GF-D8 (cell line): Measurements from ENCODE around the gene MGRN1.

Experiments
- DNase-seq: peaks from one replicate; lab custom pipeline; 2025; lab: John Stamatoyannopoulos, UW

Gene MGRN1

GRCh38 chr16:4687946-4688673, 63.5 kb downstream of the MGRN1 start:
- DNase-seq = no peak

- no peak for DNase-seq
These were observed 64.0 kb downstream of the MGRN1 start for GRCh38 chr16:4688674-4689045.

- no peak for DNase-seq
These were observed 64.6 kb downstream of the MGRN1 start for GRCh38 chr16:4689091-4689671.

- DNase-seq = no peak
These were observed 65.5 kb downstream of the MGRN1 start for GRCh38 chr16:4689864-4690704.

GRCh38 chr16:4690946-4691665, 66.5 kb downstream of the MGRN1 start:
- DNase-seq = peak; percentile 66

GRCh38 chr16:4691666-4692412, 67.2 kb downstream of the MGRN1 start:
- no peak for DNase-seq

- no peak for DNase-seq
These were observed 68.1 kb downstream of the MGRN1 start for GRCh38 chr16:4692460-4693295.

GRCh38 chr16:4693296-4693955, 68.8 kb downstream of the MGRN1 start, which contains the start of gene NUDT16L1:
Gene NUDT16L1 (plus strand): TSS chr16:4693562. CDS start chr16:4693727, 165 bp downstream.
- DNase-seq = peak; percentile 83

GRCh38 chr16:4693956-4694641, 69.5 kb downstream of the MGRN1 start:
- no peak for DNase-seq

GRCh38 chr16:4694642-4695451, 70.2 kb downstream of the MGRN1 start:
- no peak for DNase-seq

GRCh38 chr16:4695473-4696171, 71.0 kb downstream of the MGRN1 start:
- DNase-seq = no peak

GRCh38 chr16:4696172-4696904, 71.7 kb downstream of the MGRN1 start:
- no peak for DNase-seq

GRCh38 chr16:4696905-4697847, 72.5 kb downstream of the MGRN1 start:
- no peak for DNase-seq

GRCh38 chr16:4697848-4698291, 73.2 kb downstream of the MGRN1 start:
- DNase-seq = no peak

- DNase-seq = no peak
These were observed 73.9 kb downstream of the MGRN1 start for GRCh38 chr16:4698321-4699045.
